ENCODE results near the gene GRM8.
"Not testable (repeated sequence)": the region's sequence is repeated elsewhere in the genome, so short reads cannot be mapped to it uniquely, and the experiment has no call there.

GRM8 gene

DNA sequence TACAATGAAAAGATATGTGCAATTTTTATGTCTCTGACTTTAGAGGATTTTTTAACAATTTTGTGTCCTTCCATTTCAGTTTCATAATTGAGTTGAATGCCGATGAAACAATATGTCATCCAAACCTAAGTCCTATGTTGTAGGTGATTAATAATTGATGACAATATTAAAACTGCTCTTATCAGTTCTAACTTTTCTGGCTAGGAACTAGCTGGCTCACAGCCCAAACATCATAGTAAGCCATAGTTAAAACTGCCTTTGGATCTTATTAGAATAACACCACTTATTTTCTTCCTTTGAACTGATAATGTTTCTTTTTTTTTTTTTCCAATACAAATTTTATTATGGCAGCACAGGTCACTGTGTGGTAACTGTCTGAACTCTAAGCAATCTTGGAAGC lies 230.9 kb downstream of the GRM8 start:
- DNase-seq, result no peak

DNA sequence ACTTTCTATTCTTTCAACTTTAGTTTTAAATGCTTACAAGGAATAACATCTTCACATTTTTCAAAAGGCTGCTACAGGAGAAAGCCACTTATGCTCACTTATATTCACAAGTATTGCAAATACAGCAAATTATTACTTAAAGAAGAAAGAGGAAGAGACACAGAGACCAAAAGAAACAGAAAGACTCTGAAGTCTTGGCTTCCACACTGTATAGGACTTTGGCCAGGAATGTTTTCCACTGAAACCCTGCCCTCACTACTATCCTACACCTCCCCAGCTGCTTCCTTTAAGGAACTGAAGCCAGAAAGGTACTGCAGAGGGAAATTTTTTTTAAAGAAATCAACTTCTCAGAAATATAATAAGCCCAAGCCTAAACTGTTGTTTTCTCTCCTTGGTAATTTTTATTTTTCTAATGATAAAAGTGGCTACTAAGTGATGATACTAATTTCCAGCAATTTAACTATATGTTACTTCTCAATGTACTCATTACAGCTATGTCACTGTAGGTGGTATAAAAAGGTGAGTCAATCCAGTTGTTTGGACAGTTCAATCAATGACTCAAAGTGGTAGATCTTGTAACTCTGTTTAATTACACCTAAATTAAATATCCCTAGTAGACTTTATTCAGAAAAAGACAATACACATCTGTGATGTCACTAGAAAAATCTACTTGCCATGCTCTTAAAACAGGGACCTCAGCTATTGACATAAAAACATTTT lies 231.6 kb downstream of the GRM8 start:
- DNase-seq, result no peak

DNA sequence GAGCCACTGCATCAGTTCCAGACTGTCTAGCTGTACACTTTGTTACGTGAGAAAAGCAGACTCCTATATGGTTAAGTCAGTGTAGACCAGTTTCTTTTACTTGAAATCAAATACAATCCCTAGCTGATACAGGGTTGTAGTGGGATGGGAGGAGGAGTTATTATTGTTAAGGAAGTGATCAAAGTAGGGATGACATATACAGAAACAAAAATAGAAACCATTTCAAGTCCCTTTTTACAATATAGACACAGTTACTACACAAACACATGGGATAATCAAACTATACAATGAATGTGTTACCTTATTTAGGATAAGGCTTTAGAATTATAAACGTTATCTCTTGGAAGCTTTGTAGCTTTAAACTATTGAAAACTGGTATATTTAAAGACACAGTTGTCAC lies 233.9 kb downstream of the GRM8 start:
- DNase-seq, result no peak

DNA sequence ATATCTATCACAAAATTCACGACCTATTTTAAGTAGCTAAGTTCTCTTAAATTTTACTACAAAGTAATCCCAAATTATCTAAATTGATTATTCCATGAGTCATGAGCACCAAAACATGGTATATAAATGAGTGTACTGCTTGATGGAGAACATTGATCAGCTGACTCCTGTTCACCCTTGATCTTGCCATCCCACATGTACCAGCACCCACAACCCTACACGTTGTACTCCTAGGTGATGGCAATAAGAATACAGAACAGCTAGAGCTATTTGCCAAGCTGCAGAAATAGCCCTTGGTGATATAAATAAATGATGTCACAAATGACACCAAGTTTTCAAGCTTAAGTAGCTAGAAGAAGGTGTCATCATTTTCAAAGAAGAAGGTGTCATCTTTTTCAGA lies 235.5 kb downstream of the GRM8 start:
- no peak for DNase-seq

DNA sequence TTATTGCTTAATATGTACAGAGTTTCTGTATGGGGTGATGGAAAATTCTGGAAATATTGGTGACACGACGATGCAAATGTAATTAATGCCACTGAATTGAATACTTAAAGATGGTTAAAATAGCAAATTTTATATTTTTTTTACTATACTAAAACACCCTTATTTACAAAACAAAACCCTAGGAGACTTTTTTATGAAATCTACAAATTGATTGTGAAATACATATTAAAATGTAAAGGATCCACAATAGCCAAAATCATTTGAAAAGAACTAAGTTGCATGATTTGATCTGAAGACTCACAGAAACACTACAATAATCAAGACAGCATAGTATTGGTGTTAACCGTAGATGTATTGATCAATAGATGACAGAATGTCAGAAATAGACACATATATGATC lies 252.0 kb downstream of the GRM8 start:
- no peak for DNase-seq

DNA sequence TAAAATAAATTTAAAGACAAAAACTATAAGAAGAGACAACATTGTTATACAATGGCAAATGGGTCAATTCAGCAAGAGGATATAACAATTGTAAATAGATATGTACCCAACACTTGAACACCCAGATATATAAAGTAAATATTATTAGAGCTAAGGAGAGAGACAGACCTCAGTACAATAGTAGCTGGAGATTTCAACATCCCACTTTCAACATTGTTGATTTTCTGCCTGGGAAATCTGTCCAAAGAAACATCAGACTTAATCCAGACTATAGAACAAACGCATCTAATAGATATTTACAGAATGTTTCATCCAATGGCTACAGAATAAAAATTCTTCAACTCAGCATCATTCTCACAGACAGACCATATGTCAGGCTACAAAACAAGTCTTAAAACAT lies 256.1 kb downstream of the GRM8 start:
- DNase-seq, result no peak

DNA sequence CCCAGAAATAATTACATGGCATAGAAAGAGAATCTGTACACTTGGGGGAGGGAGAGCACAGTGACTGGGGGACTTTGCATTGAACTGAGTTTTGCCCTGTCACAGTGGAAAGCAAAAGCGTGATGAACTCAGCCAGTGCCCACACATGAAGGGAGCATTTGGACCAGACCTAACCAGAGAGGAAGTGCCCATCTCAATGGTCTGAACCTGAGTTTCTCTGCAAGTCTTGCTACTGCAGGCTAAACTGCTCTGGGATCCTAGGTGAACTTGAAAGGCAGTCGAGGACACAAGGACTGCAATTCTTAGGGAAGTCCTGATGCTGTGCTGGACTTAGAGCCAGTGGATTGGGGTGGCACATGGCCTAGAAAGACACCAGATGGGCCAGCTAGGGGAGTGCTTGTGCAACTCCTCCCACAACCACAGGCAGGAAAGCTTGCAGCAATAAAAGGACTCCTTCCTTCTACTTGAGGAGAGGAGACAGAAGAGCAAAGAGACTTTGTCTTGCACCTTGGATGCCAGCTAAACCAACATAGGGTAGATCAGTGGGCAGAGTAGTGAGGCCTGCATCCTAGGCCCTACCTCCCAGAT lies 259.0 kb downstream of the GRM8 start:
- no peak for DNase-seq

DNA sequence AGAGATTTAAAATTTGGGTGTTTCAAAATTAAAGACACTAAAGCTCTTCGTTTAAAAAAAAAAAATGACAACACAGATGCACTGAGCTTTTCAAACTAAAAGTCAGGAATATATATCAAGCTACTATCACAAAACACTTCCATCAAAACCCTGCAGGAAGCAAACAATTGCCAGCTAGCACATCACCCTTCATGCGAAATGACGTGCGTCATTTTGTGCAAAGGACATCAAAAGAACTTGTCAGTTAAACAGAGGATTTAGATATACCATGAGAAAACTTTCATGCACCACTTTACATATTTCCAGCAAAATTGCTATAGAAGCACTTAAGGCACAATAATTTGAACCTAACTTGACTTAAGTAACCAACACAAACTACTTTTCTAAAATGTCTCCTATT lies 264.7 kb downstream of the GRM8 start:
- DNase-seq, result no peak

DNA sequence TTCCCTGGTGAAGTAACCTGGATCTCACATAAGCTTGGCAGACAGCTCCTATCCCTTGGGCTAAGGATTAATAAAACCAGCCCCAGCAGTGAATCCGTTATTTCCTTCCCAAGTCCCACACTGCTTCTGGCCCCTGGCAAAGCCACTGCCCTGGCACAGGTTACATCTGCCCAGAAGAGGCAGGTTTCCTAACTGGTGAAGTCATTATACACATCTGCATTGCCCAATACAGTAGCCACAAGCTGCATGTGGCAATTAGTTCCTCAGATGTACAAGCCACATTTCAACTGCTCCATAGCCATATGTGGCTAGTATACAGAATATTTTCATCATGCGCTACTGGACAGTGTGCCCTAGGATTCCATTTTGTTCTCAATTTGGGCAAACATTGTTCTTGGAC lies 273.0 kb downstream of the GRM8 start:
- no peak for DNase-seq

DNA sequence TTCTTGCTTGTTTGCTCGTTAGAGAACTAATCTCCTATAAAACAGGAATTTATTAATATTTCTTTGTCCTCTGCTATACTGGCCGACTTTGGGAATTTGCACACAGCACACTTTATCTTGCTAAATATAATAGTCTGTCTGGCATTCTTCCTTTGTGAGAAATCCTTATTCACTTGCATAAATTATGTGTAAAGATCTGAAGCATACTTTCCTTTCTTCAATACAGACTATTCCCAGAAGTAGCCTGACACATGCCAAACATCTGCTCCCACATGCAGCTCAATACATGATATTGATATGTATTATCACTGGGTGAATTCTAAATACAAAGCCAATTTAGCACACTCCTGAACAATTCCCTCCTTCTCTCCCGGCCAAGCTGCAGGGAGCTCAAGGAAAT lies 273.9 kb downstream of the GRM8 start:
- no peak for DNase-seq

DNA sequence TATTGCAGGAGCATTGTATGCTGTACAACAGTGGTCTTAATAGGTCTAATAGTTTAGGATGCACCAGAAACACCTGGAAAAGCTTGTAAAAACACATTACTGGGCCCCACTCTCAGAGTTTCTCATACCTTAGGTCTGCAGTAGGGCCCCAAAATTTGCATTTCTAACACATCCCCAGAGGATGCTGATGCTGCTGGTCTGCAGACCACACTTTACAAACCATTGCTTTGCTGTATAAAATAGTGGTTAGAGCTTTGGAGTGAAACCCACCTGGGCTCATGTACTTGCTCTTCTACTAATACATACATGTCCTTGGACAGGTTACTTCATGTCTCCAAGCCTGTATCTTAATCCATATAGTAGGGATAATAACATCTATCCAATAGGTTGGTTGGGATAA lies 279.7 kb downstream of the GRM8 start:
- DNase-seq, result no peak

DNA sequence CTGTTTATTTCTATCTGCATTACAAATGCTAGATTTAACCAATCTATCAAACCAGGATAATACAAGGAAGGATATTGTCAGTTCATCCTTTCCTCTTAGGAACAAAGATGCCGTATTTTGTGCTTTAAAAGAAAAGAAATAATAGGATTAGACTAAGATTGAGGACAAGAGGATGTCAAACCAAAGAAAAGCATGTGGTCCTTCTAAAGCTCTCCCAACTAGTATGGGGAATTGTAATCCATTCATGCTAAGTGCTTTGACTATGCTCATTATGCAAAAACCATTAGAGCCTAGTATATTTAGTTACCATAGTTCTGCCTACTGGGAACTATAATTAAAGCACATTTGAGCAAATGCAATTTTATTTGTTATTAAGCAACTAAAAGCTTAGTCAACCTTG lies 280.2 kb downstream of the GRM8 start:
- no peak for DNase-seq

DNA sequence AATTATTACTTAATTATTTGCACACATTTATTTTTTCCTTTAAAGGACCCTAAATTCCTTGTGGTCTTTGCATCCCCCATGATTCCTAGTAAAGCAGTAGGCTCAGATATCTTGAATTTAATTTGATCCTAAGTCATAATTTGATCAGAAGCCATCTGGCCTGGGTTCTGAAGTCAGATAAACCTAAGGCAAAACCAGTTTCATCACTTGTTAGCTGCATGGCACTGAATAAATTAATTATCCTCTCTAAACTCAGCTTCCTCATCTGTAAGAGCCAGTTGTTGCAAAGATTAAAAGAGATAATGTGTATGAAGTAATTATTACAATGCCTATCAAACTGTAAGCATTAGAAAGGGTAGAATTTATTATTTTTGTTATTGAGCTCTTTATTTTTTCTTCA lies 293.1 kb downstream of the GRM8 start:
- DNase-seq, result no peak

DNA sequence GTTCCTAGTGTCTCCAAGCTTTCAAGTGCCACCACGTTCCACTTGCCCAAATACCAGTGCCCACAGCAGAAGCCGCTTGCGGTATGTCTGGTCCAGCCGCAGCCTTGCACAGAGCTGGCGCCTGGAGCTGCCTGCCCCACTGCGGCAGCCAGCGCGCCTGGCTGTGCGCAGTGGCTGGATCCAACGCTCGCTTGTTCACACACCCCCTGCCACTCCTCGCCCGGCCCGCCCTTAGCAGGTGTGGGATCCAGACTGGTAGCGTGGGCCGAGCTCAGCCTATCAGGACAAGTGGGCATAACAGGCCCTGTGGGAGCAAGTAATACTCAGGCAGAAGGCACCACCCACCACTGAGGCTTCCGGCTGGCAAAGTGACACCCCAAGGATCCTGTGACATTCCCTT lies 294.4 kb downstream of the GRM8 start:
- DNase-seq, result no peak

DNA sequence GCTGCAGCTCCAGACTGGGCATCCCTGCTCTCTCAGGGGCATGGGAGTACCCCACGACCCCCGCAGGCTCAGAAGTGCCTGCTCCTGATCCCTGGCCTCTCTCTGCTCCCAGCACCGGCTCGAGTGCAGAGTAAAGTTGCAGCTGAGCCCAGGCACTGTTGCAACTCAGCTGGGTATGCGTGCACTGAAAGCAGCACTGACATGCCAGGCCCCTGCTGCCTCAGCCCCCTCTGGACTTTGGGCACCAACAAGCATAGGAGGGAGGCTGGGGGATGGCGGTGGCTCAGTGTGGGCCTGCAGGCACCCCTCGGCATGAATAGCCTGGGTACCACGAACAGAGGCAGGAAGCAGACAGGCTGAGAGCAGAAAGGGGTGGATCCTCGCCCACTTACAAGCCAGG lies 295.3 kb downstream of the GRM8 start:
- DNase-seq, result no peak

DNA sequence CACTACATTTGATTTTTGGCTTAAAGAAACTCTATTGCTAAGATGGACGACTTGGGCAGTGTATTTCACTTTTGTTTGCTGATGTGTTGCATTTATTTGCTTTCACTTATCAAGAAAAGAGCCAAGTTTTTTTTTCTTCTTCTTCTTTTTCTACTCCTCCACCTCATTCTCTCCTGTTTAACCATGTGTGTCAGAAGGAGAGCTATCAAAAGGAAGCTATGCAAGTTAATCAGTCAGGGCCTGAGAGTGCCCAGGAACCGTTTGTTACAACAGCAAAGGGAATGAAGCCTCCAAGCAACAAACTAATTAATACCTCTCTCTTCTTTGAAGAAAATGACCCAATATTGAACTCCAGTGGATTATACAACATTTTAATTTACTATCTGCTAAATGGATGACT lies 299.3 kb downstream of the GRM8 start:
- no peak for DNase-seq

DNA sequence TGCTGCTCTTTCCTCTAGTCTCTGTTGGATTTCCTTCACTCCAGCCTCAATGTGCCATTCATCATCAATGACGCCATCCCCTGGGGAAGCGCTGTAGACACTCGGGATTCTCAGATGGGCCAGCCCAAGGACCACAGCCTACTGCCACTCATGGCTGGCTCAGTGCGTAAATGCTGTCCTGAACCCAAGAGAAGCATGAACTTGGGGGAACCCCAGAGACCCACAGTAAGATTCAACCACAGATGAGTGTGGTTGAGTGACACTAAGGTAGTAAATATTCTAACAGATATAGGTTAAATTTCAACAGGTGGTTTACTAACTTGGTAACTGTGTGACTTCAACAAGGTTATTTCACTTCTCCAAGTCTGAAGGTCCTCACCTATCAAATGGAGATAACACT lies 304.1 kb downstream of the GRM8 start:
- DNase-seq, result no peak

DNA sequence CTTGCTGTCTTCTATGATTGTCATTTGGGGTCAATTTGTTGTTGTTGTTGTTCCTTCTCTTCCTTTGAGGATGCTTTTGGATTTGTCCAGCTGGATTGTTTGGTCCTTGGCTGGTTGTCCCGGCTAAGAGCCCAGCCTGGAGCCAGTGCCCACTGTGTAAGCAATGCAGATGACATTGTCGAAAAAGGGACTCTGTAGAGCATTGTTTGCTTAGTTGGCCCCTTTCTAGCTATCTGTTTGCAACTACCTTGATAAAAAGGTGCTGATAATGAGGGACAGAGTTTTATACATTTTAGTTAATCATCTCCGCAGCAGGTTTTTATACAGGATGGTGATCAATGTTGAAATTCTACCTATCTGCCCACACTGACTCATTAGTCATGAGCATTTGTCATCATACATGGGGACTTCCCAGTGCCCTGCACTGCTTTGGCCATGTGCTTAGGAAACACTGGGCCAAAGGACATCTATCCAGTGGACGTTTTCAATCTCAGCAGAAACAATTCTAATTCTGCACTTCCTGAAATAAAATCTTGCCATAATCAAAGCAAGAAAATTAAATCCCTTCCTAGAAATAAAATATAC lies 311.9 kb downstream of the GRM8 start:
- DNase-seq, result no peak

DNA sequence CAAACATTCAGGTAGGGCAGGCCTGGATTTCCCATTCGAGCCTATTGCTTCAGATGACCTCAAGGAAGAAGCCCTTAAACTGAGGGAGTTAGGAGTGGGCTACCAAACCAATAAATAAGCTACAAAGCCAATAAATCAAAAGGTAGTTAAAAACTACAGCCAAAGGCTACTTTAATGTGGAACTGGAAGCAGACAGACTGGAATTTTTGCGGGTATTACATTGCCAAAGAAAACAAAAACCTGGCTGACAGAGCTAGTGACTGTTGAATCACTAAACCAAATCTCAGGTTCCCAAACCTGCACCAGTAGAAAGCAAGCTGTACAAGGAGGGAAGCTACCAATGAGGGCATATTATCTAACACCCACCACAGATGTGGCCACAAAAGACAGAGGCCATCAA lies 315.6 kb downstream of the GRM8 start:
- DNase-seq, result no peak

DNA sequence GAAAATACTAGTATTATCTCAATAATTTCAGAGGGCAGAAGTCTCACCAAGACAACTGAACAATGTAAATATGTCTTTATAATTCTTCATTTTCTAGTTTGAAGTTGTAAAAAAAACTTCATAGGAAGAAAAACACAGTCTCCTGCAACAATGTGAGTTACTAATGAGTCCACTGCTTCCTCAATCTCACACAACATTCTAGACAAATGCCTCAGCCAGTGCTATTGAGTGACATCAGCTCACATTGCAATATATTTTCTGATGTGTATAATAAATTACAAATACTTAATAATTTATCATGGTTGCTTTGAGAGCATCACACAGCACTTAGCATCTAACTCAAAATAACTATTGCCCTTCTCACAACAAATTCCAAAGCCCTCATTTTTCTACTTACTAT lies 321.2 kb downstream of the GRM8 start:
- no peak for DNase-seq

DNA sequence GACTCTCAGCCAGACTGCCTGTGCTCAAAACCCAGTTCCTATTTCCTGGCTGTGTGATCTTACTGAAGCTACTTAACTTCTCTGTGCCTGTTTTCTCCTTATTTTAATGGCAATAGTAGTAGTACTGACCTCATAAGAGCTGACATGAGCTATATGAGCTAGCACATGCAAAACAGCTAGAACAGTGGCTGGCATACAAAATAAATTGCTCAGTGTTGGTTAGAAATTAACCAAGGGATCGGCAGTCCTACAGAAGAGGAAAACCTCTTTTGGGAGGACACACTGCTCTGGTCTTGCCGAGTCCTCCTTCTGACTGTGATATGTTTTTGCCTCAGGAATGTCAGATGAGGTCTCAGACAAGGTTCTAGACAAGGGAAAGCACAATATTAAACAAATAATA lies 322.6 kb downstream of the GRM8 start:
- DNase-seq, result no peak

DNA sequence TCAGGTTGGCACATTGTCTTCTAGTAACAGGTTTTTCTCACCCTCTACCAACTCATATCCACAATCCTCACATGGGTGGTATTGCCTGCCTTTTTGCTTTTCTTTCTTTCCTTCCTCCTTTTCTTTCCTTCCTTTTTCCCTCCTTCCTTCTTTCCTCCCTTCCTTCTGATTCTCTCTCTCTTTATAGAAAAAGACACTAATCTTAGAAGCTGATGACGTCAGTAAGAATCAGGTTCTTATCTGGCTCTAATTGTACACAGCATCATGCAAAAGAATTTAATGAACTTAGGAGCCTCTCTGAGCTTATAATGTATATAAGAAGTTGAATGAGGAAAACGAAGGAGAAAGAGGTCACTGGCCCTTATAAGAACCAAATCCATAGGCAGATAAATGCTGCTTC lies 328.3 kb downstream of the GRM8 start:
- DNase-seq, result no peak

DNA sequence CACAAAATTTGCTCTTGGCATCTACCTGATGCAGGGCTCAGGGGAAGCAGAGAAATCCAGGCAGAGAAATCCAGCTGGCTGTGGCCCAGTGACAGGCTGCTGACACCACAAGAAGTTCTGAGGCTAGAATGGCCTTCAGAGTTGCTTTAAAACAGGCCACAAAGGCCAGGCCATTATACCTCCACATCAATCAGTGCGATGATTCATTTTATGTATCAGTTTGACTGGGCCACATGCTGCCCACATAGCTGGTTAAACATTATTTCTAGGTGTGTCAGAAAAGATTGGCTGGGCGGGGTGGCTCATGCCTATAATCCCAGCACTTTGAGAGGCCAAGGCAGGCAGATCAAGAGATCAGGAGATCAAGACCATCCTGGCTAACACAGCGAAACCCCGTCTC lies 341.1 kb downstream of the GRM8 start:
- DNase-seq, result not testable (repeated sequence)

DNA sequence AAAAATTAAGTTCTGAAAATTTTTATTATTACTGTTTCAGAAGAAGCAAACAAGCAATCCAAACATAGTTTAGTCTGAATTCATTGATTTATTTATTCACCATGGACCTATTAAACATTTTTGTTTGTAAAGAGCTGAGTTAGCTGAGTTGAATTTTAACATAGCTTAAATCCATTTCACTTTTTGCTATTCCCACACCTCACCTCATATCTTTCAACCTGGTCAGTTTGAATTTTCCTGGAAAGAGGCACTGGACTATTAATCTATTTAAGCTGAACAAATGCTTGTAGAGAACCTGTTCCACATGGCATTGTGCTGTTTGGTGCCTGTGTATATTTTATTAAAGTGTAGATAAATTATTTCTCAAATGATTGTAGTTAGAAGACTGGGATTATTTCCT lies 344.2 kb downstream of the GRM8 start:
- not testable (repeated sequence) for DNase-seq

DNA sequence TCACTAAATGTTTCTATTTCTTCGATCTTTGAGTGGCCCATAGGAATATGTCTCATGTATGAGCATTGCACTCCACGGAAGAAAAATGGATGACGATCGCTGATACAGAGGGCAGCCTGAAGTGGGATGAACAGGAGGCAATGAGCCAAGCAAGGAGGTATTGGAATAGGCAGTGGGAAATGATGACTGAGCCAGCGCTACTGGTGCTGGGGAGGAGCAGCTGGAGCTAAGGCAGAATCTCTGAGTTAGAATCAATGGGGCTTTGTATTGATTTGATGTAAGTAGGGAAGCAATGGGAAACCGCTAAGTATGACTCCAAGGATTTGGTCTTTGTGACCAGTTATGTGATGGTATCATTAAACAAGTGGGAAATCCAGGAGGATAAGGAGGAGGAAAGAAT lies 345.1 kb downstream of the GRM8 start:
- not testable (repeated sequence) for DNase-seq

All from fibroblast of skin of right quadriceps (primary cell).